Testis (tissue), 5 donors: ENCODE measurements around the gene SSPN. TPM values are rescaled to one million over a fixed set of nuclear protein-coding genes. Genes with fewer than 3 reads are reported as not detected.

Source experiments
- DNase-seq: peaks from one replicate; pipeline ENCODE4 v3.0.0-alpha.2; 2019
- H3K27ac ChIP-seq, 2 donors: fragments of 200-600 bp; sonication (generic); one replicate each; pipeline ENCODE4 v1.5.1; 2019
- H3K27me3 ChIP-seq: fragments of 200-600 bp; sonication (generic); one replicate; pipeline ENCODE4 v1.5.1; 2019
- H3K36me3 ChIP-seq: fragments of 200-600 bp; sonication (generic); one replicate; pipeline ENCODE4 v1.5.1; 2017; ENCODE audit warnings: low read depth; ENCODE audit errors: missing control alignments
- H3K4me1 ChIP-seq: fragments of 200-600 bp; sonication (generic); one replicate; pipeline ENCODE4 v1.5.1; 2019
- H3K4me3 ChIP-seq, 2 donors: fragments of 200-600 bp; sonication (generic); one replicate each; pipeline ENCODE4 v1.5.1; 2017 to 2019
- H3K9me3 ChIP-seq: fragments of 200-600 bp; sonication (generic); one replicate; pipeline ENCODE4 v1.5.1; 2017
- CTCF ChIP-seq, 3 experiments: fragments of 450-650 bp in 2 of 3; fragments of 200-600 bp in 1 of 3; sonication (generic) in 1 of 3; IDR thresholded peaks; one replicate each; pipeline ENCODE4 v1.5.1; 2016 to 2019; ENCODE audit warnings: antibody characterized with exemption in 3 of 3, mild to moderate bottlenecking in 2 of 3, moderate library complexity in 1 of 3
- POLR2A ChIP-seq: fragments of 450-650 bp; IDR thresholded peaks from one replicate; pipeline ENCODE4 v1.6.1; 2017; ENCODE audit warnings: antibody characterized with exemption, mild to moderate bottlenecking, moderate library complexity
- WGBS, 2 donors: methylation state at CpG; one replicate each; pipeline ENCODE4 v1.1.5; 2018; 5-methylcytosine and 5-hydroxymethylcytosine counted together
- intact Hi-C: fragments of 100-400 bp; cut with DNase I; formaldehyde crosslinking; loops from one replicate; pipeline ENCODE4 v1.15.1; 2023; ENCODE audit warnings: low total_unique reads
- long read RNA-seq, 2 donors: transcript quantifications; one replicate each; lab custom pipeline, GENCODE V29; 2026
- polyA plus RNA-seq: library from polyadenylated mRNA; stranded (reverse); fragments of 350-450 nt; fragmentation: Illumina TruSeq; extraction: RNeasy Lipid Tissue Mini Kit (QIAGEN cat#74804); gene quantifications from one replicate; pipeline ENCODE4 v1.2.3, GENCODE V29; 2014; ENCODE audit warnings: low read depth, low replicate concordance; ENCODE audit not compliant: insufficient read depth
- total RNA-seq, 2 donors: library from RNA; depleted of rRNA; stranded (reverse); fragments of >200 nt; gene quantifications; one replicate each; pipeline ENCODE4 v1.2.3, GENCODE V29; 2016

Gene SSPN, protein sequence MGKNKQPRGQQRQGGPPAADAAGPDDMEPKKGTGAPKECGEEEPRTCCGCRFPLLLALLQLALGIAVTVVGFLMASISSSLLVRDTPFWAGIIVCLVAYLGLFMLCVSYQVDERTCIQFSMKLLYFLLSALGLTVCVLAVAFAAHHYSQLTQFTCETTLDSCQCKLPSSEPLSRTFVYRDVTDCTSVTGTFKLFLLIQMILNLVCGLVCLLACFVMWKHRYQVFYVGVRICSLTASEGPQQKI
- 10 to 100 TPM; 25.5 to 41.6 TPM for total RNA-seq
- polyA plus RNA-seq, result 17.8 TPM
- long read RNA-seq, donor 1, full-length matches to known transcripts, result 8 of 8 reads
- long read RNA-seq, donor 1, partial matches to known transcripts, result 0 of 8 reads
- long read RNA-seq, donor 1, other reads (novel, unspliced or antisense), result 0 of 8 reads
- long read RNA-seq, donor 2, full-length matches to known transcripts, result 2 of 2 reads
- long read RNA-seq, donor 2, partial matches to known transcripts, result 0 of 2 reads
- long read RNA-seq, donor 2, other reads (novel, unspliced or antisense), result 0 of 2 reads

DNA sequence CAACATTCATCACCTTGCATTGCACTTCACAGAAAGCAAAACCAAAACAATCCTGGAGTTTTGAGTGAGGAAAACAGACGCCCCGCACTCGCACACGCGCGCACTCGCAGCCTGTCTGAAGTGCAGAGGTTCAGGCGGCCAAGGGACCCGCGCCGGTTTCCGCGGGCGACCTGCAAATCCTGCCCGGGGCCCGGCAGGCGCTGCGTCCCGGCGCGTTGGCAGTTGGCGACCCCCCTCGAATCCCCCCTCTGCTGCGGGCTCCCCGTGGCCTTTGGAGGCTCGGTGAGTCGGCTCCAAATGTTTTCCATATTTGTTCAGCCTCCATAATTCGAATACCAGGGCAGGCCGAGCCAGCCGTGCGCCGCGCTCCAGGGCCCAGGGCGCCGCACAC lies at the start of gene SSPN:
TSS of gene SSPN (plus strand) at position 324 of the 391 bp plus-strand sequence. CDS start 100 bp downstream, outside the sequence.
- intact Hi-C loops, result no loop called here
- 0 to 1% methylated on average over 34 to 35 of the region's 35 CpGs for WGBS, 2 donors
- Histone ChIP-seq H3K4me3 (peak within 1 kb of the TSS; percentile 55 to 80), H3K4me1 (peaks cover 7% of the 10 kb centered on the region), H3K27me3 (no peaks in the 10 kb centered on the region), H3K36me3 (no peaks in the 10 kb centered on the region), H3K27ac (peak within 1 kb of the TSS; percentile 88 to 91), H3K9me3 (no peaks in the 10 kb centered on the region)
- no peak for TF ChIP-seq POLR2A
- TF ChIP-seq CTCF (IDR thresholded peaks at IDR 0.05), result no peak
- peak; percentile 86 for DNase-seq

- TF ChIP-seq POLR2A, result no peak
- TF ChIP-seq CTCF (IDR thresholded peaks at IDR 0.05), result no peak
- WGBS, 2 donors, result 78 to 82% methylated on average over 7 of the region's 7 CpGs
Observed at GRCh38 chr12:26148291-26148690, 47.1 kb upstream of the SSPN start.

GRCh38 chr12:26149968-26150500 lies 45.3 kb upstream of the SSPN start:
- H3K4me1 ChIP-seq, result peaks cover 3% of the 10 kb centered on the region
- no peak overlapping the region for H3K4me3 ChIP-seq
- intact Hi-C loops, result no loop called here
- H3K36me3 ChIP-seq, result no peaks in the 10 kb centered on the region
- 65 to 70% methylated on average over 5 of the region's 5 CpGs for WGBS, 2 donors
- DNase-seq, result no peak
- no peak overlapping the region for H3K27ac ChIP-seq
- H3K27me3 ChIP-seq, result no peaks in the 10 kb centered on the region
- TF ChIP-seq POLR2A (no peak), CTCF (IDR thresholded peaks at IDR 0.05) (no peak)
- H3K9me3 ChIP-seq, result no peaks in the 10 kb centered on the region

More at GRCh38 chr12:26148291-26148690, 47.1 kb upstream of the SSPN start:
- Histone ChIP-seq H3K27me3 (no peaks in the 10 kb centered on the region), H3K27ac (no peak overlapping the region), H3K4me1 (peaks cover 6% of the 10 kb centered on the region), H3K4me3 (no peak overlapping the region), H3K9me3 (no peaks in the 10 kb centered on the region), H3K36me3 (no peaks in the 10 kb centered on the region)
- intact Hi-C loops, result no loop called here
- no peak for DNase-seq

- intact Hi-C loops, result no loop called here
- no peak for TF ChIP-seq CTCF (IDR thresholded peaks at IDR 0.05)
- no peak for TF ChIP-seq POLR2A
- Histone ChIP-seq H3K27ac (no peak overlapping the region), H3K36me3 (no peaks in the 10 kb centered on the region), H3K27me3 (no peaks in the 10 kb centered on the region), H3K9me3 (no peaks in the 10 kb centered on the region), H3K4me3 (no peak overlapping the region), H3K4me1 (peaks cover 3% of the 10 kb centered on the region)
- WGBS, 2 donors, result 55 to 70% methylated on average over 2 of the region's 2 CpGs
- no peak for DNase-seq
Observed at GRCh38 chr12:26150736-26151450, 44.5 kb upstream of the SSPN start.
